ENCODE measurements around the gene LRRTM4.

LRRTM4 gene

DNA sequence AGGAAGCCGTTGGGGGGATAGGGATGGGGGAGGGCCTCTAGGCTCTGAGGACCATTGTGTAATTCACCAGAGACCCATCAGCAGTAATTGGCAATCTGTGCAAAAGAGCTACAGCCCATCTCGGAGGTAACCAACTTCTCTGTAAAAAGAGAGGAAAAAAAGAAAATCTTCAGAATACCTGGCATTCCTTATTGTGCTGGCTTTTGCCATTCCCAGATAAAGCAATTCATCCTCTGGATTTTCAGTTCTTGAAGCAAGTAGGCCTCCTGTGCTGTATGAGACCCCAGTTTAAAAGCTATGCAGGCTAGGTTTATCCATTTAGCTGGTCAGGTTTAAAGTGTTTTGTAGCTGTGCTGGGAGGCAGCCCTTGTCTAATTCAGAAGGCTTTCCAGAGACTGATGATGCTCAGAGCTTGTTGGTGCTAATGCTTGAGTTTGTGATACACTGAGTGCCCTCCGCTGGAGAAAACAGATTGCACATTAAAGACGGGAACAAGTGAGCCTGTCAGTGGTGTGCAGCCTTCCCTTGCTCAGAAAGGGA lies at the start of gene LRRTM4:
Gene LRRTM4, minus strand, starts transcription at position 446 of the 540 bp plus-strand sequence.
- DNase-seq (ENCODE audit: low read depth in 3 of 3), result no peak

DNA sequence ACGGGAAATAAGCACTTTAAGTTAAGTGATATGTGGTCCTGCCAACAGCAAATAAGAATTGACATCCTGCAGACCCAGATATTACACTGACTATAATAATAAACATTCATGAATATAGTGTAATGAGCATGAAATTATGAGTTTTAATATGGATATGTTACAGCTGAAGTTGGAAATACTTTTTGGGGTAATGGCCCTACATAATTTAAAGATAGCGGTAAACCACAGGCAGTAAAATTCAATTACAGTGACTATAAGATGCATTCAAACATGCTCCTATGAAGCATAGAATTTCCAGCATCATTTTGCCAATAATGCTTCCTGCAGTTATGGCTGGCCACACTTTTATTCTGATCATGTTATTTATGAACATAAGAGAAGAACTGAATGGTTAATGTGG lies 49.4 kb upstream of the LRRTM4 start:
- no peak for DNase-seq (ENCODE audit: low read depth in 3 of 3)

DNA sequence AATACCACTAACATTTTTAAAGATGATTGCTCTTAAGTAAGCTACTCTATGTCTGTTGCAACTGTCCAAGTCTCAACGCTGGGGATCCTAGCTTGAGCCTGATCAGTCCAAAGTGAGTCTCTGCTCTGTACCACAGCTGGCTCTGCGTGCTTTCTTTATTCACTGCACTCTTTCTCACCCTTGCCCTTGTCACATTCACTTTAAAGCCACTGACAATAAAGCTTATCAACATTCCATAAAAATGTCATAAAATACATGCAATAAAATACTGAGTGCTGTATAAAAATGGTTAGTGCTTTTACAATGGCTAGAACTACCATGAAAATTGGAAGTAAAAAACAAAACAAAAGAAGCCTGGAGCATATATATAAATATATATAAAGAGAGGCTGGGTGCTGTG lies 45.5 kb upstream of the LRRTM4 start:
- DNase-seq (ENCODE audit: low read depth in 3 of 3), result no peak

DNA sequence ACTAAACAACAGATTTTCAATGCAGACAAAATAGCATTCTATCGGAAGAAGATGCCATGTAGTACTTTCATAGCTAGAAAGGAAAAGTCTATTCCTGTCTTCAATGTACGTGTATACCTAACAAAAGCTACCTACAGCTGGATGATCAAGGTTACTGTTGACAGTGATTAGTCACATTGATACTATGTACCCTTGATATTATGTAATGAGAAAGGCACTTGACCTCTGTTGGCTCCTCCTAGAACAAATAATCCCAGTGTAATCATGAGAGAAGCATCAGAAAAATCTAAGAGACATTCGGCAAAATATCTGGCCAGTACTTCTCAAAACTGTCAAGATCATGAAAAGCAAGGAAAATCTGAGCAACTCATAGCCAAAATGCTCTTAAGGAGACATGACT lies 44.4 kb upstream of the LRRTM4 start:
- no peak for DNase-seq (ENCODE audit: low read depth in 3 of 3)

DNA sequence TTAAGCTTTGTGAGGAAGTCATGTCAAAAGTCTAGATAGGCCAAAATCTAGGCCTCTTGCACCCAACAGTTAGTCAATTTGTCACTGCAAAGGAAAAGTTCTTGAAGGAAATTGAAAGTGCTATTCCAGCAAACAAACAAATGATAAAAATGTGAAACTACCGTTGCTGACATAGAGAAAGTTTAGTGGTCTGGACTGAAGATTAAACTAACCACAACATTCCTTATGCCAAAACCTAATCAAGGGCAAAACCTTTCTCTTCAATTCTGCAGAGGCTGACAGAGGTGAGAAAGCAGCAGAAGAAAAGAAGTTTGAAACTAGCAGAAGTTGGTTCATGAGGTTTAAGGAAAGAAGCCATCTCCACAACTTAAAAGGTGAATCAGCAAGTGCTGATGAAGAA lies 44.0 kb upstream of the LRRTM4 start:
- DNase-seq (ENCODE audit: low read depth in 3 of 3), result no peak

DNA sequence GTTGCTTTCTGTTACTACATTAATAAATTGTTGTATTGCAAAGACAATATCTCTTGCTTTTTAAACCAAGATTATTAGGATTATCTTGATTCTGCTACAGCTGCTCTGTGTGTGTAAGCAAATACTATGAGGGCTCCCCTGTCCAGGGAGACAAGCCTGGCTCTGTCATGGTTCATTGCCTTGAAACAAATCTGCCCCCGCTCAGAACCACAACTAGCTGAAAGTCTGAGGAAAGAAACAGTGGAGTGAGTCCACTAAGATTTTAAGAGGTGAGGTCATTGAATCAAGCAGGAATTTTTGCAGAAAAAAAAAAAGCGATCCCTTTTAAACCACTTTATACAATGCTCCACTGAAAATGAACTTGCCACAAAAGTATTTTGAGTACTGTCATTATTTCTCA lies 30.8 kb upstream of the LRRTM4 start:
- no peak for DNase-seq (ENCODE audit: low read depth in 3 of 3)

DNA sequence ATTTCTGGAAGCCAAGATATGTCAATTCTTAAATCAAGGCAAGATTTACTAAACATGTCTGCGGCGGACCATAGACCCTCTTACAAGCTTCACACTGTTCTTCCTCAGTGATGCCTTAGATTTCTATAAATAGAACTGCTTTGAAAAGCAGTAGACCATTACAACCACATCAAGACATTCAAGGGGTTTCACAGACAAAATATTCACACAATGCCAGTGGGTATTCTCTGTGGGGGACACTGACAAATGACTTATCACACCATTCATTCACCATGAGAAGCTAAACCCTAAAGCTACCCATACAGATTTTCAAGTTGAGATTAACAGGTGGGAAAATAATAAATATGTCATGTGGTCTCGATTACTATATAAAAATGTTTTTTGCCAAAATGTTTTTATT lies 15.9 kb upstream of the LRRTM4 start:
- DNase-seq (ENCODE audit: low read depth in 3 of 3), result no peak

DNA sequence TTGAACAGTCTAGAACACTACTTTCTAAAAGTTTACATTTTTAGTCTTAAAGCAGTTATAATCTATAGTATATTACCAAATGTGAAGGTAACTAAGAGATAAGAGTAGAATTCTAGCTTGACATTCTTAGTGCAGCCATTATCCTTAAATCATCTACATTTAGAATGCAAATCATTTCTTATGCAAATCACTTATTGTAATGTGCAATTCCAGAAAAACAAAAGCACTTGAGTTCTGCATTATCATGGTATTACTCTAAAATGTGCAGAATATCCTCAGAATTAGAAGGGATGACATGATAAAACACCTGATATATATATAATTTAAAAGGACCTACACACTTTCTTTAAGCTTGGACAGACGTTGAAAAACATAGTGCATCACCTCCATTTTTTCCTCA lies 712 bp upstream of the LRRTM4 start:
- DNase-seq (ENCODE audit: low read depth in 3 of 3), result no peak

DNA sequence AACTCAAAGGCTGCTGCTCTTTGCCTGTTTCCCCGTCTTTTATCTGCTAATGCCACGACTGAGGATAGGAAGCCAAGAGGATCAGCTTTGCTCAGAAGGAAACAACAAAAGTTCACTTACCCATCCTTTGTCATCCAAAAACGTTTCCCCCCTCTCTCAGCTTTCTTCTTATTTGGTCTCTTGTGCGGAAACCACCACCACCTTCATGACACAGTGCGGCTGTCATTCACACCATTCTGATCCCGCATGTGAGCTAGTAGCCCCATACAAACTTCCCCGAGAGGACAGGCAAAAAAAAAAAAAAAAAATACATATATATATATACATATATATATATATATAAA lies 656 bp downstream of the LRRTM4 start:
- no peak for DNase-seq (ENCODE audit: low read depth in 3 of 3)

DNA sequence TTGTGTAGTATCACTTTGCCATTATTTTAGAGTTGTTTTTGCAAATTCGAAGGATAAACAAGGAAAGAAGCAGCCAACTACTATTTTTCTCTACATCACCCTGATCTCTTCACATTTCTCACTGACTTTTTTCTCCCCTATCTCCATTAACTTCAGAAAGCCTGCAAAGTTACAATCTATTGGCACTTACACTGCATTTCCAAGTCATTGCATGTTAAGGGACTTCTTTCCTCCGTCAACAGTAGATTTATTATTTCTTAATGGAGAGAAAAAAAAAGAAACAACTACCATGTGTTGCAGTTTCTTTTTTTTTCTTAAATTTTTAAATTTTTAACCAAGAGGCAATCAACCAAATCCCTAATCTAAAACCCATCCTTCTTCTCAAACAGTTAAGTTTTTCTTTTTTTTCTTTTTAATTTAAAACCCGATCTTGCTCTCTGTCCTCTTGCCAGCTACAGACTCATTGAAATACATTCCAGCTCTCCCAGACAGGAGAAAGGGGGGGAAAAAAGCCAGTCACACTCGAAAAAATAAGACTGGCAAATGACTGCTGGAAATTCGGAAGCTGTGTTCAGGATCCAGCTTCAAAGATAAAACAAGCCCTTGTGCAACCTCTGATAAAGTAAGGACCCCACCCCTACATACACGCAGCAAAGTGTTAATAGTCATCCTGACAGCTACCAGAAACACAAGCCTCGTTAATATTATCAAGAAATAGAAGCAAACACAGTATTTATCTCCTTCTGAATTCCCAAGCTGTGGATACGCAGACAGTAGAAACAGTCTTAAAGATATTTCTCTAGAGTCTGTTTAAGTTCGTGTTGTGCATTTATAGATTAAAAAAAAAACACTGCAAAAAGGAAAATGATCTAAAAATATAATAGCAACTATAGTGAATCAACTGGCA lies 1.3 kb downstream of the LRRTM4 start:
- no peak for DNase-seq (ENCODE audit: low read depth in 3 of 3)

DNA sequence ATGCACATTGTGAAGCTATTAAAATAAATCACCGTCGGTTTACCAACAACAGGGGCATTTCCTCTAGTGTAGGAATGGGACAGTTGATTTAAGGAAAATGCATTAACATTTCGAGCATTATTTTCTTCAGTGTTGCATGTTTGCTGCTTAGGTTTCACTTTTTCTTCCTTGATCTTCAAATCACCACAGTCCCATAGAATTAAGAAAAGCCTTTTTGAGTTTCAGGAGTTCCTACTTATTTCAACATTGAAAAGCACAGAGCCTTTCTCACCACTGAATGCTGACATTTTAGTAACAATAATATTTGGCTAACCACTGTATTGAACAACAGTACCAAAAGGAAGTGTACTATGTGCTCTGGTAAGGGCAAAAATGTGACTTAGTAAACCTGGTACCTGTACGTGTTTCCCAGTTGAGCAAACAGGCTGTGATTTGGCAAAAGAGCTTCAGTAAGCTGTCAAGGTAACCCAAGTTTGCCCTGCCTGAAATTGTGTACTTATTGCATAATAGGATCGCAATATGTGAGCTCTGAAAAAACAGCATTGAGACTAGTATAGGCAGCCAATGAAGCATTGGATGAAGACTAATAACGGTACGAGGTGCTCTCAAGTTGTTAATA lies 2.2 kb downstream of the LRRTM4 start:
- DNase-seq (ENCODE audit: low read depth in 3 of 3), result no peak

DNA sequence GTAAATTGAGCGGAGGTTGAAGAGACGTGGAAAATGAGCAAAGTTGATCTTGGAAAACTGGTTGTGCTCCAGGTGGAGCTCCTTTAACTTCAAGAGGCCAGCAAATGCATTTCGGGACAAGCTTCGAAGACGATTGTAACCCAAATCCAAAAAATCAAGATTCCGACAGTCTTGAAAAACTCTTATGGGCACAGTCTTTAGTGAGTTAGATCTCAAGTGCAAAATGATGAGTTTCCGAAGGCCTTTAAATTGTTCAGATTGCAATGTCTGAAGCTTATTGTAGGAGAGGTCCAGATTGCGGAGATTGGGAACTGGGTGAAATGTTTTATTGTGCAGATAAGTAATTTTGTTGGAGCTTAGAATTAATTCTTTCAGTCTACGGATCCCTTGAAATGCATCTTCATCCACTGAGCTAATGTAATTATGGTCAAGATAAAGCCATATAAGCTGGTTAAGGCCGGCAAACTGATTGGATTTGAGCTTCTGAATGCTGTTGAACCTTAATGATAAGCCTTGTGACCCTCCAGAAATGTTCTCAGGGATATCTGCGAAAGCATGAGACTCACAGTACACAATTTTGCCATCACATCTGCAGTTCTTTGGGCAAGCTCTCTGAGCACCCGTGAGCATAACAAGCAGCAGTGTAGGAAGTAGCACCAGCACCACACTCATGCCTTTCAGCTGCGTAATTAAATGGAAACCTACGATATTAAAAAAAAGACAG lies 2.9 kb downstream of the LRRTM4 start:
- no peak for DNase-seq (ENCODE audit: low read depth in 3 of 3)

DNA sequence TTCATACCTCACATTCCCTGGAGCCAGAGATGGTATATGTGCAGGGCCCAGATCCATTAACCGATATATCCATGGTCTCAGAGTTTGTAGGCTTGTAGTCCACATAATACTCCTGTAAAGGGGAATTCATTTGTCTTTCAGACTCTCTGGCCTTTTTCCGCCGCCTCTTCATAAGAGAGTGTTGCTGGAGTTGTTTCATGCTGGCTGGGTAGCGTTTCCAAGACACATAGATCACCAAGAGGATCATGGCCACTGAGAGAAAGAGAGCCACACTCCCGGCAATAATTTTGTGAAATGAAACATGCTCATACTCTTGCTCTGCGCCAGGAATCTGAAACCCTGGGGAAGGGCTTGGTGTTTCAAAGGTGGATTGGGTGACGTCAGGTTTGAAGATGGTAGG lies 3.9 kb downstream of the LRRTM4 start:
- no peak for DNase-seq (ENCODE audit: low read depth in 3 of 3)

DNA sequence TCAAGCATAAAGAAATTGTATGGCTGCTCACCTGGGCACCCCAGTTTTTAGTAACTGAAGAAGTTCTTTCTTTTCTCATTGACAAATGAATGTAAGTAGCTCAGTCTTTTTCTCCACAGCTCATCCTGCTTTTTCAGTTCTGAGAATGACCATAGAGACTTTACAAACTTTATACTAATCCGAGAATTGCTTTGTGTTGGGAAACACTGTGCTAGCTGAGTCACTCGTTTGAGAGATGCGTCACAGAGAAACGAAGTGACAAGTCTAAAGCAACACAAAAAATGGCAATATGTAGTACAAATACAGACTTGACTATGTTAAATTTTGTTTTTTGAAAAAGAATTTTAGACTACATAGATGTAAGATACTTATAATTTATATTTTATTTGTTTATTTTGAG lies 9.0 kb downstream of the LRRTM4 start:
- DNase-seq (ENCODE audit: low read depth in 3 of 3), result no peak

DNA sequence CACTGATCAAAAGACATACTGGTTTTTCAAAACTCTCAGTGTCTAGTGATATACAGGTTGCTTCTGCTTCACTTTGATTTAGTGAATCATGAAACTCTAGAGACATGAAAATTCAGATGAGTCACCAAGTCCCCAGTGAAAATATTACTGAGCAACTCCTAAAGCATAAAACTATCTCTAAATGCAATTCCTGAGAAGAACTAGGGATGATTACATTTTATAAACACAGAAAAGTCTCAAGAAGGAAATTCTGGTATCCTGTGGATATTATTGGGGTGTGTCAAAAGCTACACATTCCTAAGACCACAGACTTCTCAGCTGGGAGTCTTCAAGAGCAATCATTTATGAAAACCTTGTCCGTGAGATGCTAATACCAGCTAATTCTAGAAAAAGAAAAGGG lies 9.7 kb downstream of the LRRTM4 start:
- no peak for DNase-seq (ENCODE audit: low read depth in 3 of 3)

DNA sequence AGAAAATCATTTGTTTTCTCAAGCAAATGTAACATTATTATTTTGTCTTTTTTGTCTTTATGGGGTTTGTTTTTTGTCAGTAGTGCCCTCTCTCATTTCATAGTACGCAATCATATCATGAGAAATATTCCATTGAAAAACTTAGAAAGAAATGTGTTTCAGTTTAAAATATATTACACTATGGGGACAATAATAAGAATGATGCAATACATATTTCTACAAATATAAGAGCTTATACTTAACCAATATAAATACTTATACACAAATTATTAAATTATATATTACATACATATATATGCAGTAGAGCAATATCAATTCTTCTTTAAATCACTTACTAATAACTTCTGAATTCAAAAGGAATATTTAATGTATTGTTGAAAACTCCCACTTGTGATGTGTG lies 13.7 kb downstream of the LRRTM4 start:
- DNase-seq (ENCODE audit: low read depth in 3 of 3), result no peak

DNA sequence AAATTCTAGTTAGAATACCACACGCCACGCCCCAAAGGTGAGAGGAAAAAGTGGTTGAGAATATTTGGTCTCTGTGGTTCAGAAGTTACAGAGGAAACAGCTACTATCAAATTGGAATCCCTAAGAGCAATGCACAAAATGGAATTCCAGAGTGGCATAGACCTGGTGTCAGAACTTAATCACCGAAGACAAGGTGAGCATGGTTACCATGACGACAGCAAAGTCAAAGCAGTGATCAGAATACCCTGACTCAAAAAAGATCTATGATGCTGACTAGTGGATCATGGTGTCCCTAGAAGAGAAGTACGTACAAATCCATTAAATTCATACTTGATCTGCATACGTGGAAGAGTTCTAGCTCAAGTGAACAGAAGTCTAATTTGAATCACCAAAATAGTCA lies 14.5 kb downstream of the LRRTM4 start:
- DNase-seq (ENCODE audit: low read depth in 3 of 3), result no peak

DNA sequence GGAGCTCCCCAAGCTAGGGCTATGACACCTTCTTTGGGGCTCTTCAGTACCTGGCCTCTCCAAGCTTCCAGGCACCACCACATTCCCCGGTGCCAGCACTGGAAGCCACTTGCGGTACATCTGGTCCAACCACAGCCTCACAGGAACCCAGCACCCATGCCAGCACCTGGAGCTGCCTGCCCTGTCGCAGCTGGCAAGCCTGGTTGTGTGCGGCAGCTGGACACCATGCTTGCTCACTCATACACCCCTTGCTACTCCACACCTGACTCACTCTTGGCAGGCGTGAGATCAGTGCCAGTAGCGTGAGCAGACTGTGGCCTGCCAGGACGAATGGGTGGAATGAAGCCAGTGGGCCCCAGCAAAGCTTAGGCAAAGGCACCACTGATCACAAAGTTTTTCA lies 34.0 kb downstream of the LRRTM4 start:
- DNase-seq (ENCODE audit: low read depth in 3 of 3), result no peak

DNA sequence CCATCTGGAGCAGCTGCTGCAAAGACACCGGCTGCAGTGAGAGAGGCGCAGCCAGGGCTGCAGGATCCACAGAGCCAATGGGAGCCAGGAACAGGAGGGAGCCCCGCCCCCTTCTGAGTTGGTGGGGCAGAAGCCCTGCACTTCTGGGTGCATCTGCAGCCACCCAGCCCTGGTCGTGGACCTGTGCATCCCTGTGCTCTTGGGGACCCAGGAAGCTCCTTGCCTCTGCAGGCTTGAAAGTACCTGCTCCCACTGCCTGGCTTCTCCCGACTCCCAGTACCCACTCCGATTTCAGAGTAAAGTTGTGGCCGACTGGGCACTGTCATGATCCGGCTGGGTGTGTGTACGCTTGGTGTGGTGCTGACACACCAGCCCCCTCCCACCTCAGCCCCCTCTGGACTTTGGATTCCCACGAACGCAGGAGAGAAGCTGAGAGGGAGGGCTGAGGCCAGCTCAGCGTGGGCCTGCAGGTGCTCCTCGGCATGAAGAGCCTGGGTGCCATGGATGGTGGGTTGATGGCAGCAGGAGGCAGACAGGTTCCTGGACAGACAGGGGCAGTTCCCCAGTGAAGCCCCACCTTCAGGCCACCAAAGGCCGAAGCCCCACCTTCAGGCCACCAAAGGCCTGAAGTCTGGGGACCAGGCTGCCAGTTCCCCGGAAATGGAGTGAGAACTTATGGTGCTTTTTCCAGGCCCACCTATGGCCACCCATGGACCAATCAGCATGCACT lies 34.9 kb downstream of the LRRTM4 start:
- DNase-seq (ENCODE audit: low read depth in 3 of 3), result no peak

DNA sequence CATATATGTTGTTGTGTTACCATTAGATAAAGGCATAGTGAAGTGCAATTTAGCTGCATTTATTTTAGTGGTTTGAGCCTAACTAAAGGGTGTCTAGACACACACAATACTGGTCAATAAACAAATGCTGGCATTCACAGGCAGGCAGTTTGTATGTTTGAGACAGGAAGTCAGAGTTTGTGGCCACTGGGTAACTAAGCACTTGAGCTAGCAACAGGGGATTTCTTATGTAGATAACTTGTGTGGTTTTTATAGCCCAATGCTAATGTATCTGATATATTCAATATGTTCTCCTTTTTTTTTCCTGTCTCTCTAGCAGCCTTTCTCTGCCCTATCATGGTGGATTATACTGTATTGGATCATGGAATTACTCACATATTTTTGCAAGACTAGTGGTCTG lies 38.1 kb downstream of the LRRTM4 start:
- DNase-seq (ENCODE audit: low read depth in 3 of 3), result no peak

DNA sequence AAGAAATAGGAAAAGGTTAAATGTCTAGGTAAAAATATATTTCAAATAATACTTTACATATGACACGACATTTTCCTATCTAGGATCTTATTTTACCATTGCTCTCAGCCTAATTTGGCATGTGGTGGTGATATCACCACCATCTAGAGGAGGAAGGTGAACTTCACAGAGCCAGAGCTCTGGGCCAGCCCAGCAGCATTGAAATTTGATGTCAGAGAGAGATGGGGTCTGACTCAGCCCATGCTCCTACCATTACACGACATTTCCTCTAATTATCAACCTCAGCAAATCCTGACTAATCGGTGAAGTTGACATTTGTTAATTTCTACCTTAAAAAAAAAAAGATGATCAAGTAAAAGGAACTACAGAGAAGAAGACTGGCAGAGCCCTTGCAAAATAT lies 42.3 kb downstream of the LRRTM4 start:
- no peak for DNase-seq (ENCODE audit: low read depth in 3 of 3)

DNA sequence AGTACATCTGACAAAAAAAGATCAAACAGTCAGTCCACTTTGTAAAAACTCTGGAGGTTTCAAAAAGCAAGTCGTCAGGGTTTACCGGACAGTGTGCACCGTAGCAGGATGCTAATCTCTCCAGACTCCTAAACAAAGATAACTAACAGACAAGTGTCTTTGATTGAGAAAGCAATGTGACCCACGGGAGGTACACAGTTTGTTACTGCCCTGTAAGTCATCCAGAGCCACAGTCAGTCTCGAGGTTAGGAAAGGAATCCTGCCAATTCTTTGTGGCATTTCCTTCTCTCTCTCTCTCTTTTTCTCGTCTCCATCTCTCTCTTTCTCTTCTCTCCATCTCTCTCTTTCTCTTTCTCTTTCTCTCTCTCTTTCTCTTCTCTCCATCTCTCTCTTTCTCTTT lies 42.8 kb downstream of the LRRTM4 start:
- no peak for DNase-seq (ENCODE audit: low read depth in 3 of 3)

All from stimulated activated CD4-positive, alpha-beta T cell treated with anti-CD3 and anti-CD28 coated beads, TNF-alpha, amount 100 ng/mL, for 48 hours (primary cell).